Nephron progenitor cell (in vitro differentiated cells): ENCODE measurements around the gene KRTAP5-4.
"Not testable (repeated sequence)": the region's sequence is repeated elsewhere in the genome, so short reads cannot be mapped to it uniquely, and the experiment has no call there.

Source experiments
- DNase-seq: peaks from one replicate; pipeline ENCODE4 v3.0.0; 2021
- H3K27ac Mint-ChIP-seq: 2 replicates; pipeline ENCODE4 v1.8.0; 2021; ENCODE audit warnings: mild to moderate bottlenecking, moderate library complexity, mixed read lengths
- H3K27me3 Mint-ChIP-seq: 2 replicates; pipeline ENCODE4 v1.8.0; 2021; ENCODE audit warnings: mild to moderate bottlenecking, low read depth, mixed read lengths; ENCODE audit not compliant: poor library complexity
- H3K36me3 Mint-ChIP-seq: 2 replicates; pipeline ENCODE4 v1.8.0; 2021; ENCODE audit warnings: low read depth, mixed read lengths
- H3K4me1 Mint-ChIP-seq: 2 replicates; pipeline ENCODE4 v1.8.0; 2021; ENCODE audit warnings: mixed read lengths
- H3K4me3 Mint-ChIP-seq: 2 replicates; pipeline ENCODE4 v1.8.0; 2021; ENCODE audit warnings: mild to moderate bottlenecking, moderate library complexity, mixed read lengths
- H3K9me3 Mint-ChIP-seq: 2 replicates; pipeline ENCODE4 v1.8.0; 2021; ENCODE audit warnings: mild to moderate bottlenecking, moderate library complexity, mixed read lengths
- TF ChIP-seq, protein P1 (sequence below): fragments of 200-600 bp; sonication (generic); IDR thresholded peaks from 2 replicates; pipeline ENCODE4 v1.5.0; 2021; ENCODE audit warnings: antibody characterized with exemption

Gene KRTAP5-4

DNA sequence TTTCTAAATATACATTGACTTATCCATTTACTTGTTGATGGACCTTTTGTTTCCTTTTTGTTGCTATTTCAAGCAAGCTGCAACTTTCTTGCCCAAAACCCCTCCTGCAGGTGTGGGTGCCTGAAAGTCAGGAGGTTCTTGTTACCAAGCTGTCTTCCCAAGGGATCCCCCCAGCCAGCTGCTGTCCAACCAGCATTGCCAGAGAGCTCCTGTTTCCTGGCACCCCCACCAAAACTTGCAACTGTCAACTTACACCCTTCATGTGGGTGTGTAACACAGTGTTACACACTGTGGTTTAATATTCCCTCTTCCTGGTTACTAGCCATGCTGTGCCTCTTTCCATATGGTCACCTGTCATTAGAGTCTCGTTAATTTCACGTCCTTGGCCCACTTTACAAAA lies 35.2 kb downstream of the KRTAP5-4 start:
- Mint-ChIP-seq H3K27ac (no peak overlapping the region), H3K36me3 (no peaks in the 10 kb centered on the region), H3K27me3 (peaks cover 72% of the 10 kb centered on the region), H3K4me1 (no peaks in the 10 kb centered on the region), H3K4me3 (no peak overlapping the region), H3K9me3 (peaks cover 6% of the 10 kb centered on the region)
- TF ChIP-seq, protein P1, sequence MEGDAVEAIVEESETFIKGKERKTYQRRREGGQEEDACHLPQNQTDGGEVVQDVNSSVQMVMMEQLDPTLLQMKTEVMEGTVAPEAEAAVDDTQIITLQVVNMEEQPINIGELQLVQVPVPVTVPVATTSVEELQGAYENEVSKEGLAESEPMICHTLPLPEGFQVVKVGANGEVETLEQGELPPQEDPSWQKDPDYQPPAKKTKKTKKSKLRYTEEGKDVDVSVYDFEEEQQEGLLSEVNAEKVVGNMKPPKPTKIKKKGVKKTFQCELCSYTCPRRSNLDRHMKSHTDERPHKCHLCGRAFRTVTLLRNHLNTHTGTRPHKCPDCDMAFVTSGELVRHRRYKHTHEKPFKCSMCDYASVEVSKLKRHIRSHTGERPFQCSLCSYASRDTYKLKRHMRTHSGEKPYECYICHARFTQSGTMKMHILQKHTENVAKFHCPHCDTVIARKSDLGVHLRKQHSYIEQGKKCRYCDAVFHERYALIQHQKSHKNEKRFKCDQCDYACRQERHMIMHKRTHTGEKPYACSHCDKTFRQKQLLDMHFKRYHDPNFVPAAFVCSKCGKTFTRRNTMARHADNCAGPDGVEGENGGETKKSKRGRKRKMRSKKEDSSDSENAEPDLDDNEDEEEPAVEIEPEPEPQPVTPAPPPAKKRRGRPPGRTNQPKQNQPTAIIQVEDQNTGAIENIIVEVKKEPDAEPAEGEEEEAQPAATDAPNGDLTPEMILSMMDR, result no peak
- DNase-seq, result no peak

DNA sequence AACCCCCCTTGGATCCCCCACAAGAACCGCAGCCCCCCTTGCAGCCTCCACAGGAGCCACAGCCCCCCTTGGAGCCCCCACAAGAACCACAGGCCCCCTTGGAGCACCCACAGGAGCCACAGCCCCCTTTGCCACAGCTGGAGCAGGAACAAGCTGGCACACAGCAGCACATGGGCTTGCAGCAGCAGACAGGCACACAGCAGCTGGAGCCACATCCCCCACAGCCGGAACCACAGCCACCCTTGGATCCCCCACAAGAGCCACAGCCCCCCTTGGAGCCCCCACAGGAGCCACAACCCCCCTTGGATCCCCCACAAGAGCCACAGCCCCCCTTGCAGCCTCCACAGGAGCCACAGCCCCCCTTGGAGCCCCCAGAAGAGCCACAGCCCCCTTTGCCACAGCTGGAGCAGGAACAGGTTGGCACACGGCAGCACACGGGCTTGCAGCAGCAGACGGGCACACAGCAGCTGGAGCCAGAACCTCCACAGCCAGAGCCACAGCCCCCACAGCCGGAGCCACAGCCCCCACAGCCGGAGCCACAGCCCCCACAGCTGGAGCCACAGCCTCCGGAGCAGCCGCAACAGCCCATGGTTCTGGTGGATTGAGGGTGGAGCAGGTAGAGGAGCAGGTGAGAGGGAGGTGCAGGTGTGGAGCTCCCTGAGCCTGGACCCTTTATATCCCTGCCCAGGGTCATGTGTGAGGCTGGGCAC lies 37.1 kb downstream of the KRTAP5-4 start, which contains the start of gene KRTAP5-1:
Gene KRTAP5-1 (minus strand): TSS at position 623 of the 710 bp plus-strand sequence. CDS start 34 bp downstream, at position 589.
- Mint-ChIP-seq H3K27me3 (peaks cover 64% of the 10 kb centered on the region), H3K9me3 (peaks cover 17% of the 10 kb centered on the region)
- not testable (repeated sequence) for H3K4me1 Mint-ChIP-seq, H3K4me3 Mint-ChIP-seq, DNase-seq, H3K36me3 Mint-ChIP-seq, H3K27ac Mint-ChIP-seq

DNA sequence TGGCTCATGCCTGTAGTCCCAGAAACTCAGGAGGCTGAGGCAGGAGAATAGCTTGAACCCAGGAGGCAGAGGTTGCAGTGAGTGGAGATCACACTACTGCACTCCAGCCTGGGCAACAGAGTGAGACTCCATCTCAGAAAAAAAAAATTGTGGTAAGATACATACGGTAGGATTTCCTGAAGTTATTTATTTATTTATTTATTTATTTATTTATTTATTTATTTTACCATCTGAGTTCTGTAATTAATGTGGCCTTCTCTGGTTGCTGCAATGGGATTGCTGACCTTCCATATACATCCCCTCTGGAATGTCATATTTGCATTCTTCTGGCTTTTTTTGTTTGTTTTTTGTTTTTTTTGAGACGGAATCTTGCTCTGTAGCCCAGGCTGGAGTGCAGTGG lies 39.0 kb downstream of the KRTAP5-4 start:
- Mint-ChIP-seq H3K9me3 (peaks cover 31% of the 10 kb centered on the region), H3K27me3 (peaks cover 67% of the 10 kb centered on the region)
- not testable (repeated sequence) for H3K36me3 Mint-ChIP-seq, H3K4me3 Mint-ChIP-seq, DNase-seq, H3K4me1 Mint-ChIP-seq, H3K27ac Mint-ChIP-seq

DNA sequence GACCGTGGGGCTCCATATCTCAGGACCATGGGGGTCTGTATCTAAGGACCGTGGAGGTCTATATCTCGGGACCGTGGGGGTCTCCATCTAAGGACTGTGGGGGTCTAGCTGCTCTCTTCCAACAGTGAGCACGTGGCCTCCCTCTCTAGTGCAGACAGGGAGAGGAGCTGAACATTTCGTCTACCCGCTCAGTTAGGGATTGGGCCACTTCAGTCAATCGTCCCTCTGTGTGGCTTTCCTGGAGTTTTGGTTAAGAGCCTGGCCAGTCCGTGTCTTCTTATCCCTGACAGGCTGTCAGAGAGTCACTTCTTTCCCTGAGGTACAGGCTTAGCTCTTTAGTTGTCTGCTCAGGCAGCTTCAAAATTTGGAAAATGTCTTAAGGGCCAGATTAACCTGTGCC lies 40.0 kb downstream of the KRTAP5-4 start:
- Mint-ChIP-seq H3K9me3 (peaks cover 31% of the 10 kb centered on the region), H3K27ac (no peak overlapping the region), H3K27me3 (peaks cover 66% of the 10 kb centered on the region), H3K4me3 (no peak overlapping the region), H3K36me3 (no peaks in the 10 kb centered on the region), H3K4me1 (no peaks in the 10 kb centered on the region)
- no peak for DNase-seq
- TF ChIP-seq, protein P1, result no peak

DNA sequence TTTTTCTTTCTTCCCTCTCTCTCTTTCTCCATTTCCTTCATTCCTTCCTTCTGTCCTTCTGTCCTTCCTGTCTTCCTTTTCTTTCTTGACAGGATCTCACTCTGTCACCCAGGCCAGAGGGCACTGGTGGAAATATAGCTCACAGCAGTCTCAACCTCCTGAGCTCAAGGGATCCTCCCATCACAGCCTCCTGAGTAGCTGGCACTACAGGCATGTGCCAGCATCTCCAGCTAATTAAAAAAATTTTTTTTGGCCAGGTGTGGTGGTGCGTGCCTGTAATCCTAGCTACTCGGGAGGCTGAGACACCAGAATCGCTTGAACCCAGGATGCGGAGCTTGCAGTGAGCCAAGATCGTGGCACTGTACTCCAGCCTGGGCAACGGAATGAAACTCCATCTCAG lies 45.1 kb downstream of the KRTAP5-4 start:
- Mint-ChIP-seq H3K4me1 (no peaks in the 10 kb centered on the region), H3K27me3 (peaks cover 77% of the 10 kb centered on the region), H3K9me3 (peaks cover 26% of the 10 kb centered on the region), H3K27ac (no peak overlapping the region), H3K4me3 (no peak overlapping the region), H3K36me3 (no peaks in the 10 kb centered on the region)
- DNase-seq, result no peak
- TF ChIP-seq, protein P1, result no peak

DNA sequence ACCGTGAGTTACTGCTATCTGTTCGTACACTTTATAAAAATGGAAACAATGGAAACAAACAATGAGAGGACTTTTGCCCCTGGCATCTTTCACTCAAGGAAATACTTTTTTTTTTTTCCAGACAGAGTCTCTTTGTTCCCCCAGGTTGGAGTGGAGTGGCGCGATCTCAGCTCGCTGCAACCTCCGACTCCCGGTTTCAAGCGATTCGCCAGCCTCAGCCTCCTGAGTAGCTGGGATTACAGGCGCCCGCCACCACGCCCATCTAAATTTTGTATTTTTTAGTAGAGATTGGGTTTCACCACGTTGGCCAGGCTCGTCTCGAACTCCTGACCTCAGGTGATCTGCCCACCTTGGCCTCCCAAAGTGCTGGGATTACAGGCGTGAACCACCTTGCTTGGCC lies 46.2 kb downstream of the KRTAP5-4 start:
- not testable (repeated sequence) for DNase-seq, H3K27ac Mint-ChIP-seq, H3K4me3 Mint-ChIP-seq, H3K4me1 Mint-ChIP-seq, H3K36me3 Mint-ChIP-seq
- H3K9me3 Mint-ChIP-seq, result peaks cover 15% of the 10 kb centered on the region
- H3K27me3 Mint-ChIP-seq, result peaks cover 74% of the 10 kb centered on the region

DNA sequence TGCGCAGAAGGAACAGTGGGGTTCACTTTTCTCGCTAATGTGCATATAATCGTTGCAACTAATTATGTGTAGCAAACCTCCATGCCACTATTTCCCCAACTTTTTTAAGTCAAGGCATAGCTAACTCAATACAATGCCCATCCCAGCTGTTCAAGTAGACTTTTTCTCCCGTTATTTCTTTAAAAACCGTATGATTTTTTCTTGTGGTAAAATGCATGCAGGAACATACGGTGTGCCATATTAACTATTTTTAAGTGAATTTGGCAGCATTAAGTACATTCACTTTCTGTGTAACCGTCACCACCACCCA lies 47.0 kb downstream of the KRTAP5-4 start:
- DNase-seq, result no peak
- H3K27me3 Mint-ChIP-seq, result peaks cover 80% of the 10 kb centered on the region
- no peak overlapping the region for H3K4me3 Mint-ChIP-seq
- H3K9me3 Mint-ChIP-seq, result peaks cover 15% of the 10 kb centered on the region
- H3K27ac Mint-ChIP-seq, result no peak overlapping the region
- no peaks in the 10 kb centered on the region for H3K36me3 Mint-ChIP-seq
- H3K4me1 Mint-ChIP-seq, result no peaks in the 10 kb centered on the region
- TF ChIP-seq, protein P1, result no peak
